Spleen (tissue), 11 donors: ENCODE measurements around the gene SLC22A23. TPM values are rescaled to one million over a fixed set of nuclear protein-coding genes. Genes with fewer than 3 reads are reported as not detected.

Experiments
- DNase-seq: peaks from one replicate; pipeline ENCODE4 v3.0.0-alpha.2; 2020
- H3K27ac ChIP-seq, 8 donors: fragments of 200-600 bp; sonication (generic) in 7 of 8; 1 replicate in 4 of 8; 2 replicates in 4 of 8; pipeline versions ENCODE4 v1.5.0 to v1.8.0; 2016 to 2021; ENCODE audit warnings: inconsistent platforms in 4 of 8, mild to moderate bottlenecking in 4 of 8, moderate library complexity in 1 of 8
- H3K27me3 ChIP-seq, 7 donors: fragments of 200-600 bp; sonication (generic) in 6 of 7; replicated peaks in 1 of 7; 1 replicate in 4 of 7; 2 replicates in 3 of 7; pipeline versions ENCODE4 v1.5.0 to v1.8.0; 2016 to 2021; ENCODE audit warnings: inconsistent platforms in 3 of 7, mild to moderate bottlenecking in 1 of 7
- H3K36me3 ChIP-seq, 6 donors: fragments of 200-600 bp; sonication (generic) in 5 of 6; 1 replicate in 4 of 6; 2 replicates in 2 of 6; pipeline versions ENCODE4 v1.5.0 to v1.8.0; 2016 to 2021; ENCODE audit warnings: inconsistent platforms in 2 of 6
- H3K4me1 ChIP-seq, 6 donors: fragments of 200-600 bp; sonication (generic) in 5 of 6; 1 replicate in 3 of 6; 2 replicates in 3 of 6; pipeline versions ENCODE4 v1.5.0 to v1.8.0; 2016 to 2021; ENCODE audit warnings: inconsistent platforms in 3 of 6
- H3K4me3 ChIP-seq, 8 donors: fragments of 200-600 bp; sonication (generic) in 7 of 8; 1 replicate in 4 of 8; 2 replicates in 4 of 8; pipeline versions ENCODE4 v1.5.0 to v1.8.0; 2016 to 2021; ENCODE audit warnings: inconsistent platforms in 4 of 8, mild to moderate bottlenecking in 4 of 8, moderate library complexity in 2 of 8
- H3K9me3 ChIP-seq, 8 donors: fragments of 200-600 bp; sonication (generic) in 7 of 8; 1 replicate in 4 of 8; 2 replicates in 4 of 8; pipeline versions ENCODE4 v1.5.0 to v1.8.0; 2016 to 2021; ENCODE audit warnings: inconsistent platforms in 4 of 8
- POLR2A ChIP-seq, 3 donors: fragments of 450-650 bp; IDR thresholded peaks; one replicate each; pipeline ENCODE4 v1.5.1; 2017; ENCODE audit warnings: antibody characterized with exemption in 3 of 3, mild to moderate bottlenecking in 1 of 3
- POLR2AphosphoS5 ChIP-seq, 3 donors: sonication (generic); formaldehyde crosslinking; IDR thresholded peaks; one replicate each; pipeline ENCODE4 v1.5.1; 2017; ENCODE audit warnings: antibody characterized with exemption in 3 of 3
- WGBS, 5 donors: extraction: QIAGEN DNeasy Blood & Tissue Kit in 3 of 5; methylation state at CpG; one replicate each; pipeline versions ENCODE4 v1.1.5 to v1.1.7; 2013 to 2018; 5-methylcytosine and 5-hydroxymethylcytosine counted together
- intact Hi-C: fragments of 100-400 bp; cut with DNase I; formaldehyde crosslinking; loops from one replicate; pipeline ENCODE4 v1.15.0; 2023; ENCODE audit warnings: low total_unique reads
- polyA plus RNA-seq, 3 donors: library from polyadenylated mRNA; stranded (reverse); fragments of 200-250 nt; gene quantifications; one replicate each; pipeline ENCODE4 v1.2.1, GENCODE V29; 2013
- total RNA-seq, 7 donors: library from RNA; depleted of rRNA in 3 of 7; stranded (reverse); fragments of >200 nt in 3 of 7; fragmentation: NEBNext Ultra II Directional in 4 of 7; extraction: Animal tissue kit (Norgen Biotek cat#: 25700) in 4 of 7; gene quantifications; one replicate each; pipeline versions ENCODE4 v1.1.0 to v1.2.1, GENCODE V29; 2016 to 2021
- TF ChIP-seq, protein P1 (sequence below), 11 experiments: fragments of 200-600 bp in 7 of 11; fragments of 450-650 bp in 4 of 11; sonication (generic) in 4 of 11; IDR thresholded peaks in 8 of 11; conservative IDR thresholded peaks in 3 of 11; 1 replicate in 7 of 11; 2 replicates in 4 of 11; pipeline versions ENCODE4 v1.4.0 to v1.8.0; 2016 to 2021; ENCODE audit warnings: antibody characterized with exemption in 11 of 11, inconsistent platforms in 4 of 11, mild to moderate bottlenecking in 1 of 11
- donor health status: healthy with polysubstance abuse.
- donor health status: DM: no; HTN: no; CAD: no; lungs with moderate emphysema.
- donor health status: DM: no; HTN: no; CAD: no.
- donor health status: Bipolar disorder and iron deficiency.
- donor health status: healthy.
- donor health status: DM: no; HTN: no; CAD: no.
- donor health status: DM: yes; HTN: yes; CAD: no.

The SLC22A23 gene
- total and polyA plus RNA-seq, 10 donors: 1.9 to 22.6 (median 18.3) TPM

DNA sequence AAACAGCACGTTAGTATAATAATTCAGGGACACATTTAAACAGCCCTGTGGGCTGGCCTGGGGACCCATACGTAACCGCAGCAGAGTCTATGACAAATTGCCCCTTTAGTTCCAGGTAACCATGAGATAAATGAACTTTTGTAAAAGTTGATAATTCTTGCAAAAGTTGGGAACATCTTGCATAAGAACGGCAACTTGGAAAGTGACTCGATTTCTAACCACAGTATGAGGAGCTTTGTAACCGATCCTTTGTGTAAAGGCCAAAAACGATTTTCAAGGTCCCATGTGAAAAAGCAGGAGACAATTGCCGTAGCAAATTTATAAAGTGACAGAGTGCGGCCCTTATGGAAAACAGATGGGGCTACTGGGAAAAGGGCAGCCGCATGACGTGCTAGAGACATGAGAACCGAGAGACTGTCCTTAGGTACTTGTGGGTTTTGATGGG is 116.5 kb downstream of the SLC22A23 start:
- Histone ChIP-seq H3K9me3 (no peaks in the 10 kb centered on the region), H3K4me1 (peaks cover 0 to 24% (median 19%) of the 10 kb centered on the region in 6 donors), H3K4me3 (no peak overlapping the region), H3K27me3 (no peaks in the 10 kb centered on the region), H3K27ac (no peak overlapping the region), H3K36me3 (no peaks in the 10 kb centered on the region)
- DNase-seq: no peak
- WGBS, 5 donors: 87 to 90% (median 90%) methylated on average over 12 of the region's 12 CpGs
- intact Hi-C loops: no loop called here
- TF ChIP-seq, protein P1, sequence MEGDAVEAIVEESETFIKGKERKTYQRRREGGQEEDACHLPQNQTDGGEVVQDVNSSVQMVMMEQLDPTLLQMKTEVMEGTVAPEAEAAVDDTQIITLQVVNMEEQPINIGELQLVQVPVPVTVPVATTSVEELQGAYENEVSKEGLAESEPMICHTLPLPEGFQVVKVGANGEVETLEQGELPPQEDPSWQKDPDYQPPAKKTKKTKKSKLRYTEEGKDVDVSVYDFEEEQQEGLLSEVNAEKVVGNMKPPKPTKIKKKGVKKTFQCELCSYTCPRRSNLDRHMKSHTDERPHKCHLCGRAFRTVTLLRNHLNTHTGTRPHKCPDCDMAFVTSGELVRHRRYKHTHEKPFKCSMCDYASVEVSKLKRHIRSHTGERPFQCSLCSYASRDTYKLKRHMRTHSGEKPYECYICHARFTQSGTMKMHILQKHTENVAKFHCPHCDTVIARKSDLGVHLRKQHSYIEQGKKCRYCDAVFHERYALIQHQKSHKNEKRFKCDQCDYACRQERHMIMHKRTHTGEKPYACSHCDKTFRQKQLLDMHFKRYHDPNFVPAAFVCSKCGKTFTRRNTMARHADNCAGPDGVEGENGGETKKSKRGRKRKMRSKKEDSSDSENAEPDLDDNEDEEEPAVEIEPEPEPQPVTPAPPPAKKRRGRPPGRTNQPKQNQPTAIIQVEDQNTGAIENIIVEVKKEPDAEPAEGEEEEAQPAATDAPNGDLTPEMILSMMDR (IDR thresholded peaks at IDR 0.05 in 8 of 11, conservative IDR thresholded peaks at IDR 0.05 in 3 of 11): no peak
- TF ChIP-seq POLR2AphosphoS5 (IDR thresholded peaks at IDR 0.05) (no peak), POLR2A (IDR thresholded peaks at IDR 0.05) (no peak)

DNA sequence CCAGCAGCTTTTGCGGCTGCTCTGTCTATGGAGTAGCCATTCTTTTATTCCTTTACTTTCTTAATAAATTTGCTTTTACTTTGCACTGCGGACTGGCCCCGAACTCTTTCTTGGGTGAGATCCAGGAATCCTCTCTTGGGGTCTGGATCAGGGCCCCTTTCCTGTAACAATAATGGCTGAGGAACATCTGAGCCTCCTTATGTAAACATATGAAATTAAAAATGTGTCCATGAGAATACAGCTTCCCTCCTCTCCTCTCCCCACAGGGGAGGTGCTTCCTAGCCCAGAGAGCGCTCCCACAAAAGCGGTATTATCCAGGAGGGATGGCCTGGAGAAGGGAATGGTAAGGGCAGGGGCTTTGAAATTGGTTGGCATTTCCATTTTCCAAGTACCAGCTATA is 117.0 kb downstream of the SLC22A23 start:
- no peak overlapping the region for H3K4me3 ChIP-seq
- TF ChIP-seq POLR2AphosphoS5 (IDR thresholded peaks at IDR 0.05) (no peak), POLR2A (IDR thresholded peaks at IDR 0.05) (no peak)
- TF ChIP-seq, protein P1 (IDR thresholded peaks at IDR 0.05 in 8 of 11, conservative IDR thresholded peaks at IDR 0.05 in 3 of 11): no peak
- intact Hi-C loops: no loop called here
- H3K4me1 ChIP-seq: peaks cover 0 to 28% (median 22%) of the 10 kb centered on the region in 6 donors
- WGBS, 5 donors: 85 to 97% (median 94%) methylated on average over 5 of the region's 5 CpGs
- no peaks in the 10 kb centered on the region for H3K9me3 ChIP-seq
- no peak for DNase-seq
- H3K27ac ChIP-seq: no peak overlapping the region
- no peaks in the 10 kb centered on the region for H3K36me3 ChIP-seq
- H3K27me3 ChIP-seq: no peaks in the 10 kb centered on the region

DNA sequence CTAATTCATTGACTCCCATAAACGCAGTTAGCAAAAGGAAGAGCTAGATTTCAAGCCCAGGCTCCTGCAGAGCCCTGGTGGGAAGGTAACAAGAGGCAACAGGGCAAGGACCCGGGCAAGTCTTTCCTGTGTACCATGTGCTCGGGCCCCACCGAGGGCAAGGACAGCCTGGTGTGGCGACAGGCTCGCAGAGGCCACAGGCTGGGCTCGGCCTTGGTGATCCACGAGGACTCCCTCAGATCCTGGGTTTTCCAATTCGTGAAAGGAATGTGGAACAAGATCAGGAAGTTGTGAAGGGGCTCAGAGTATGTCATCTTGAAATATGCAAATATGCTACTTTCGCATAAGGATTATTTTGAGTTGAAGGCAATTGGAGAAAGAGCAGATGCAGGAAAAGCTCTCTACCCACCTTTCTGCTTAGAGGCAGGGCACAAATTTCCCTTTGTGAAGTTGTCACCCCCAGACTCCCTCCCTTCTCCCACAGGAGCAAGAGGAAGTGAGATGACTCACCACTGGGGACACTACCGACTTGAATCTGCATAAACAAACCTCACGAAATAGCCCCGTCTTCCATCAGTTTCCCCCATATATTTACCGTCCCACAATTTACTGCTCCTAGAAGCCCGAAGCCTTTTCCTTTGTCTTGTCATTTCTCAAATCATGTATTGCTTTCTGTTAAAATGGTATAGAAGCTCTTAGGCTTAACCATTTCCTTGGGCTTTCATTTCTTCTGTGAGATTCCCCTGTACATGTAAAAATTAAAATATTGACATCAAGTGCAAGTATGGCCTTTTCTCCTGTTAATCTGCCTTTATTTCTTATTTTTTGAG is 119.1 kb downstream of the SLC22A23 start:
- intact Hi-C loops: no loop called here
- no peak for DNase-seq
- Histone ChIP-seq H3K36me3 (no peaks in the 10 kb centered on the region), H3K27me3 (peaks cover 0 to 9% (median 0%) of the 10 kb centered on the region in 7 donors), H3K4me1 (peaks cover 5 to 38% (median 33%) of the 10 kb centered on the region in 6 donors), H3K27ac (peak overlapping the region in 1 of 8 donors; percentile 26), H3K9me3 (no peaks in the 10 kb centered on the region), H3K4me3 (no peak overlapping the region)
- WGBS, 5 donors: 50 to 64% (median 54%) methylated on average over 15 of the region's 15 CpGs
- no peak for TF ChIP-seq POLR2A (IDR thresholded peaks at IDR 0.05)
- peak; percentile 18 to 65 (median 57) for TF ChIP-seq POLR2AphosphoS5 (IDR thresholded peaks at IDR 0.05)
- TF ChIP-seq, protein P1 (IDR thresholded peaks at IDR 0.05 in 8 of 11, conservative IDR thresholded peaks at IDR 0.05 in 3 of 11): no peak

DNA sequence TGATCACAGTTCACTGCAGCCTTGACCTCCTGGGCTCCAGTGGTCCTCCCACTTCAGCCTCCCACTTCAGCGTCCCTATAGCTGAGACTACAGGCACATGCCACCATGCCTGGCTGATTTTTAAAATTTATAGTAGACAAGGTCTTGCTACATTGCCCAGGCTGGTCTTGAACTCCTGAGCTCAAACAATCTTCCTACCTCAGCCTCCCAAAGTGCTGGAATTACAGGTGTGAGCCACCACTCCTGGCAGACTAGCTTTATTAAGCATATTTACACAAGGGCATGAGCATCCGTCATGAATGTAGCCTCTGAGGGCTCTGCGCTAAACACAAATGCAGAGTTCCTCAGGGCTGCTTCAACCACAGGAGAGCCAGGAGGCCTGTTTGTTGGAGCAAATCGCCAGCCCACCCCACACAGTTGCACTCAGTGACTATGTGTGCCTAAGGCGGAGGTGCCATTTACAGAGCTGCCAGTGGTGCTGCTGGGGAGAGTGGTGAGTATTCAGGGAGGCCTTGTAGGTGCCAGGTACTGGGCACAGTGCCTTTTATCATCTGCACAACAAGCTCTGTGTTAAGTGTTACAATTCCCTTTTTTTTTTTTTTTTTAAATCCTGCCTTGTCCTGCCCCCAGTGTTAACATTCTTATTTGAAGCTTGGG is 119.9 kb downstream of the SLC22A23 start:
- peaks cover 5 to 38% (median 33%) of the 10 kb centered on the region in 6 donors for H3K4me1 ChIP-seq
- no peak overlapping the region for H3K27ac ChIP-seq
- H3K27me3 ChIP-seq: peaks cover 0 to 9% (median 0%) of the 10 kb centered on the region in 7 donors
- intact Hi-C loops: no loop called here
- no peak for DNase-seq
- no peak overlapping the region for H3K4me3 ChIP-seq
- no peak for TF ChIP-seq POLR2AphosphoS5 (IDR thresholded peaks at IDR 0.05)
- TF ChIP-seq, protein P1 (IDR thresholded peaks at IDR 0.05 in 8 of 11, conservative IDR thresholded peaks at IDR 0.05 in 3 of 11): no peak
- TF ChIP-seq POLR2A (IDR thresholded peaks at IDR 0.05): no peak
- no peaks in the 10 kb centered on the region for H3K9me3 ChIP-seq
- no peaks in the 10 kb centered on the region for H3K36me3 ChIP-seq
- 80 to 98% (median 89%) methylated on average over 5 of the region's 5 CpGs for WGBS, 5 donors
